HEK293 (cell line): ENCODE results near the gene LRP1B.

ENCODE experiments used
- CTCF ChIA-PET: fragments of 350-600 bp; formaldehyde crosslinking; extraction: SDS; loops from one replicate; lab custom pipeline; 2021; ENCODE audit warnings: antibody characterized with exemption; lab: Yijun Ruan, JAX
- POLR2A ChIA-PET: fragments of 300-600 bp; formaldehyde crosslinking; extraction: SDS; loops from one replicate; lab custom pipeline; 2020; ENCODE audit warnings: antibody characterized with exemption, inconsistent platforms; lab: Yijun Ruan, JAX
- H3K27ac ChIP-seq: fragments of 200-500 bp; sonication (Bioruptor generic); 2 replicates; pipeline ENCODE4 v1.5.1; 2014; ENCODE audit warnings: low read depth, low read length, control low read depth, inconsistent platforms; ENCODE audit errors: extremely low read depth
- H3K36me3 ChIP-seq, 2 experiments: fragments of 200-500 bp in 1 of 2; sonication (Bioruptor generic) in 1 of 2; 1 replicate in 1 of 2; 2 replicates in 1 of 2; pipeline ENCODE4 v1.5.1; 2014 to 2017; ENCODE audit warnings: inconsistent platforms in 2 of 2, low read length in 2 of 2; ENCODE audit not compliant: control insufficient read depth in 2 of 2, insufficient read depth in 1 of 2
- H3K4me1 ChIP-seq: fragments of 200-500 bp; sonication (Bioruptor generic); 2 replicates; pipeline ENCODE4 v1.5.1; 2014; ENCODE audit warnings: mild to moderate bottlenecking, low read length, inconsistent platforms; ENCODE audit not compliant: control insufficient read depth, insufficient read depth
- H3K4me3 ChIP-seq: 2 replicates; pipeline ENCODE4 v1.5.1; 2011; ENCODE audit warnings: low read depth, mild to moderate bottlenecking, control low read depth, low read length, moderate library complexity
- H3K9me3 ChIP-seq: fragments of 200-500 bp; sonication (Bioruptor generic); 2 replicates; pipeline ENCODE4 v1.5.1; 2014; ENCODE audit warnings: low read depth, low read length, inconsistent platforms; ENCODE audit not compliant: control insufficient read depth, insufficient read depth
- GLIS2 ChIP-seq: fragments of 450-650 bp; formaldehyde crosslinking; IDR thresholded peaks from 2 replicates; pipeline ENCODE4 v1.5.1; 2016; ENCODE audit warnings: missing biosample characterization, missing genetic modification characterization
- IKZF3 ChIP-seq: fragments of 450-650 bp; IDR thresholded peaks from 2 replicates; pipeline ENCODE4 v1.5.0; 2018; ENCODE audit warnings: missing biosample characterization, mild to moderate bottlenecking, missing genetic modification characterization, moderate library complexity
- KLF7 ChIP-seq: fragments of 450-650 bp; formaldehyde crosslinking; IDR thresholded peaks from 2 replicates; pipeline ENCODE4 v1.5.1; 2016; ENCODE audit warnings: missing biosample characterization, missing genetic modification characterization, borderline replicate concordance
- PRDM2 ChIP-seq: fragments of 450-650 bp; formaldehyde crosslinking; IDR thresholded peaks from 2 replicates; pipeline ENCODE4 v1.5.1; 2016; ENCODE audit warnings: missing biosample characterization, missing genetic modification characterization, borderline replicate concordance
- WT1 ChIP-seq: fragments of 450-650 bp; formaldehyde crosslinking; IDR thresholded peaks from 2 replicates; pipeline ENCODE4 v1.5.1; 2016; ENCODE audit warnings: missing biosample characterization, missing genetic modification characterization
- ZBTB1 ChIP-seq: fragments of 450-650 bp; formaldehyde crosslinking; IDR thresholded peaks from 2 replicates; pipeline ENCODE4 v1.5.1; 2016; ENCODE audit warnings: missing biosample characterization, missing genetic modification characterization
- ZNF169 ChIP-seq: fragments of 450-650 bp; formaldehyde crosslinking; IDR thresholded peaks from 2 replicates; pipeline ENCODE4 v1.5.1; 2016; ENCODE audit warnings: missing biosample characterization, missing genetic modification characterization
- ZNF248 ChIP-seq: fragments of 450-650 bp; formaldehyde crosslinking; IDR thresholded peaks from 2 replicates; pipeline ENCODE4 v1.5.1; 2017; ENCODE audit warnings: missing biosample characterization, missing genetic modification characterization
- ZNF280C ChIP-seq: fragments of 450-650 bp; formaldehyde crosslinking; IDR thresholded peaks from 2 replicates; pipeline ENCODE4 v1.5.1; 2016; ENCODE audit warnings: missing biosample characterization, missing genetic modification characterization
- ZNF311 ChIP-seq: fragments of 450-650 bp; formaldehyde crosslinking; IDR thresholded peaks from 2 replicates; pipeline ENCODE4 v1.5.1; 2017; ENCODE audit warnings: missing biosample characterization, missing genetic modification characterization, borderline replicate concordance
- ZNF341 ChIP-seq: fragments of 450-650 bp; formaldehyde crosslinking; IDR thresholded peaks from 2 replicates; pipeline ENCODE4; 2016; ENCODE audit warnings: low read depth, missing biosample characterization, missing genetic modification characterization
- ZNF426 ChIP-seq: fragments of 450-650 bp; formaldehyde crosslinking; IDR thresholded peaks from 2 replicates; pipeline ENCODE4 v1.5.1; 2017; ENCODE audit warnings: missing biosample characterization, missing genetic modification characterization, mild to moderate bottlenecking, inconsistent platforms, moderate library complexity
- ZNF501 ChIP-seq: fragments of 450-650 bp; formaldehyde crosslinking; IDR thresholded peaks from 2 replicates; pipeline ENCODE4 v1.5.1; 2016; ENCODE audit warnings: missing biosample characterization, missing genetic modification characterization
- ZNF518A ChIP-seq: fragments of 450-650 bp; formaldehyde crosslinking; conservative IDR thresholded peaks from 2 replicates; pipeline ENCODE4 v1.5.1; 2016; ENCODE audit warnings: low read depth, missing biosample characterization, missing genetic modification characterization
- ZNF561 ChIP-seq: fragments of 450-650 bp; IDR thresholded peaks from 2 replicates; pipeline ENCODE4 v1.5.1; 2018; ENCODE audit warnings: missing biosample characterization, missing genetic modification characterization, borderline replicate concordance
- ZNF629 ChIP-seq: fragments of 450-650 bp; formaldehyde crosslinking; IDR thresholded peaks from 2 replicates; pipeline ENCODE4 v1.5.1; 2017; ENCODE audit warnings: missing biosample characterization, missing genetic modification characterization
- ZNF785 ChIP-seq: fragments of 450-650 bp; formaldehyde crosslinking; IDR thresholded peaks from 2 replicates; pipeline ENCODE4 v1.5.1; 2016; ENCODE audit warnings: missing biosample characterization, missing genetic modification characterization

LRP1B gene

GRCh38 chr2:142174176-142174575, 43.4 kb upstream of the LRP1B start:
- Histone ChIP-seq H3K4me1 (peaks cover 7% of the 10 kb centered on the region), H3K27ac (no peak overlapping the region), H3K36me3 (no peaks in the 10 kb centered on the region), H3K9me3 (no peaks in the 10 kb centered on the region), H3K4me3 (no peak overlapping the region)
- CTCF ChIA-PET, result interaction anchor here (0.6 to 1.8 kb wide), 3 partner anchors 8 to 795 kb away, joined by 3 to 8 read pairs (median 4); no protein-coding TSS in a partner anchor
- TF ChIP-seq ZNF561 (tag by site-specific recombination) (no peak), ZNF169 (no peak), IKZF3 (no peak), ZNF311 (tag by site-specific recombination) (no peak), ZNF785 (no peak)
- POLR2A ChIA-PET, result no interaction called here

GRCh38 chr2:142170847-142171246, 40.0 kb upstream of the LRP1B start:
- ChIA-PET CTCF (interaction anchor here (0.6 to 3.6 kb wide), 2 partner anchors 11 to 384 kb away, joined by 3 to 13 read pairs; no protein-coding TSS in a partner anchor), POLR2A (no interaction called here)
- peaks cover 1% of the 10 kb centered on the region for H3K4me1 ChIP-seq
- TF ChIP-seq WT1 (tag by site-specific recombination), result no peak
- no peaks in the 10 kb centered on the region for H3K9me3 ChIP-seq
- no peak overlapping the region for H3K27ac ChIP-seq
- no peaks in the 10 kb centered on the region for H3K36me3 ChIP-seq
- no peak overlapping the region for H3K4me3 ChIP-seq

- H3K4me3 ChIP-seq, result no peak overlapping the region
- no peak overlapping the region for H3K27ac ChIP-seq
- POLR2A ChIA-PET, result no interaction called here
- H3K4me1 ChIP-seq, result no peaks in the 10 kb centered on the region
- CTCF ChIA-PET, result interaction anchor here (0.6 to 1.4 kb wide), 5 partner anchors 9 to 1000 kb away, joined by 3 to 8 read pairs (median 3); no protein-coding TSS in a partner anchor
- no peaks in the 10 kb centered on the region for H3K9me3 ChIP-seq
- no peaks in the 10 kb centered on the region for H3K36me3 ChIP-seq
- TF ChIP-seq ZNF629 (peak; percentile 72), ZNF341 (tag by site-specific recombination) (no peak), ZNF518A (tag by site-specific recombination) (no peak), ZNF248 (no peak), ZNF280C (tag by site-specific recombination) (no peak), ZBTB1 (tag by site-specific recombination) (no peak), ZNF426 (no peak), GLIS2 (tag by site-specific recombination) (no peak), ZNF501 (tag by site-specific recombination) (0 out of 2 replicates have a peak, but pooled peaks have one; percentile 32), KLF7 (tag by site-specific recombination) (no peak), PRDM2 (tag by site-specific recombination) (no peak)
These were observed 35.0 kb upstream of the LRP1B start for GRCh38 chr2:142165790-142166189.
